SHP77 treated with DMSO at 0.1 percent for 48 hours (cell line): ENCODE data around the gene SMURF1.

Experiments
- DNase-seq: peaks from one replicate; lab custom pipeline; 2025; lab: John Stamatoyannopoulos, UW

SMURF1 gene

GRCh38 chr7:99005776-99006175 is 138.1 kb downstream of the SMURF1 start:
- no peak for DNase-seq

DNA sequence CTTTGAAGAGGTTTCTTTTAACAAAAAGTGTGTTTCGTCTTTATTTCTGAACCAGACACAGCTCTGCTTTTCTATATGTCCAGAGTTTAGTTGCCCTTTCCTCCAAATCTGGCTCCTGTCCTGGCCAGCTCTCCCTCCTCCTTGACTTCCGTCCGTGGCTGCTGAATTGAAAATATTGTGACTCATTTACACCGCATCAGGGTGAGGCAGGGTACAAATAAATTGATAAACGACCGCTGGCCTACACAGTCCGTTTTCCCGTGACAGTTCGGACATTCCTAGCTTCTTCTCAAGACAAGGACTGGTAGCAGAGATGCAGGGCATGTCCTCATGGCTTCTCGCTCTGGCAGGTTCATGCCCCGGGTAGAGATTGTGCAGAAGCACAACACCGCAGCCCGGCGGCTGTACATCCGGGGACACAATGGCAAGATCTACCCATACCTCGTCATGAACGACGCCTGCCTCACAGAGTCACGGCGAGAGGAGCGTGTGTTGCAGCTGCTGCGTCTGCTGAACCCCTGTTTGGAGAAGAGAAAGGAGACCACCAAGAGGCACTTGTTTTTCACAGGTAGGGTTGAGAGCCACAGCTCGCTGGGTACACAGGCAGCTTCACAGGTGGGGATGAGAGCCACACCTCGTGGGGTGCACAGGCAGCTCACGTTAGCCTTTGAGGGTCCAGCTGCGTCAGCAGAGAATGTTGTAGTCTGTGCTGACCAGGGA is 139.0 kb downstream of the SMURF1 start:
- no peak for DNase-seq

DNA sequence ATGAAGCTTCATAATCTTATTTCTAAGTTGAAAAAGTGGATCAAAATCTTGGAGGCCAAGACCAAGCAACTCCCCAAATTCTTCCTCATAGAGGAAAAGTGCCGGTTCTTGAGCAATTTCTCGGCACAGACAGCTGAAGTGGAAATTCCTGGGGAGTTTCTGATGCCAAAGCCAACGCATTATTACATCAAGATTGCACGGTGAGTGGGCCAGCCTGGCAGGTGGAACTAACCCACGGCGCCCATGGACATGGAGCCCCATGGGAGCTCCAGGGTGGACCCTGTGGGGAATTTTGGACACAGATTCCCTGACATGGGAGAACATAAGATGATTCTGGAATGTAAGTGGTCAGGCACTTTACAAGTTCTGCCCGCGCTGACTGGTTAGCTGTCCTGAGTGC is 139.7 kb downstream of the SMURF1 start:
- no peak for DNase-seq

DNA sequence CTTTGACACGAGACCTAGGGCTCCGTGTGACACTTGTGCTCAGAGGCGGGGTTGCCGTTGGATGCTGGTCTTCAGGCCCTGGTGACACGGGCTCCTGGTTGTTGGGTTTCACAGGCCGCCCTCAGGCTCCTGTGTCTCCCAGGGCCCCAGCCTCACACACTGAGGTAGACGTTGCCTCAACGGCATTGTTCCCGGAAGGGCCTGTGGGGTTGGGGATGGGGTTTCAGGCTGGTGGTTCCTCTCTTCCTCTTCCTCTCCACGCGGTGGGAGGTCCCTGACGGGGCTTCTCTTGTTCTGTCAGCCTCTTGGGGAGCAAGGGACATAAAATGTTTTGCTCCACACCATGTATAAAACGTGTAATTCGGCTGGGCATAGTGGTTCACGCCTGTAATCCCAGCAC is 140.5 kb downstream of the SMURF1 start:
- no peak for DNase-seq

DNA sequence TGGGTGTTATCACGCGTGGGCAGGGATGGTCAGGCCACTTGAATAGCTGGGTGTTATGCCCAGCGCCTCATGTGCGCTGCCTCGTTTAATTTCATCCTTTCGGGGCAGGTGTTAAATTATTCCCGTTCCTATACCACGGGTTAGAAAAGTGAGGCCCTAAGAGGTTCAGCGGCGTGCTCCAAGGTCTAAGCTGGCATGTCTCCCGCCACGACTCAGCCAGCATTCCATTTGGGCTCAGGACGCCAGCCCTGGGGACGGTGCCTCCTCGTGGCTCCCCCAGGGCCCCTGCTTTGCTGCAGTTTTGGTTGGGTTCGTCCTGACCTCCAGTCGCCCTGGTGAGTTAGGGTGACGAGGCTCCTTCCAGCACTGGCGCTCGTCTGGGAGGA is 141.1 kb downstream of the SMURF1 start:
- no peak for DNase-seq

- DNase-seq = no peak
Observed at GRCh38 chr7:99002148-99002826, 141.6 kb downstream of the SMURF1 start.

GRCh38 chr7:99001482-99002147 is 142.3 kb downstream of the SMURF1 start:
- DNase-seq = no peak

DNA sequence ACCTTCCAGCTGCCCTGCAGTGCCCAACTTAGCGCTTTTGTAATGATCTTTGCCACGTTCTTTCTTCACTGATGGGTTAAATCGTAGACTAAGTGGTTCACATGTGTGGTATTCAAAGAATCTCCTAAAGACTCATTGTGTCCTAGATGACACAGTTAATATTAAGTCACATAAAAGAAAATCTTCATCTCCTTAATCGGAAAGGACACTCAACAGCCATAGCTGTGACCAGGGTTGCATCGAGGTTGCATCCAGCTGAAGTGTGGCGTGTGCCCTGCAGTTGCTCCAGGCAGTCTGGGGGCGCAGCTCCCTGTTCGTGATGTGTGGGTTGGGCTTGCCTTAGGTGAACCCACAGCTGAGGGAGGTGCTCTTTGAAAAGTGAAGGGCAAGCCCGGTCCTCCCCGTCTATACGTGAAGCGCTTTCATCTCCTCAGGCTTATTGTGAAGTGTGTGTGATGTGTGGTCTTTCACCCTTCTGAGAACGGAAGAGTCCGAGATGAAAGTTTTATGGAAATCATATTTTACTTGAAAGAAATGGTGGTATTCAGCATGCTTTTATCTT is 142.9 kb downstream of the SMURF1 start:
- DNase-seq = no peak

GRCh38 chr7:99000196-99000903 is 143.6 kb downstream of the SMURF1 start:
- DNase-seq = no peak

GRCh38 chr7:98998821-98999725 is 144.8 kb downstream of the SMURF1 start:
- no peak for DNase-seq

GRCh38 chr7:98997846-98998245 is 146.1 kb downstream of the SMURF1 start:
- no peak for DNase-seq

DNA sequence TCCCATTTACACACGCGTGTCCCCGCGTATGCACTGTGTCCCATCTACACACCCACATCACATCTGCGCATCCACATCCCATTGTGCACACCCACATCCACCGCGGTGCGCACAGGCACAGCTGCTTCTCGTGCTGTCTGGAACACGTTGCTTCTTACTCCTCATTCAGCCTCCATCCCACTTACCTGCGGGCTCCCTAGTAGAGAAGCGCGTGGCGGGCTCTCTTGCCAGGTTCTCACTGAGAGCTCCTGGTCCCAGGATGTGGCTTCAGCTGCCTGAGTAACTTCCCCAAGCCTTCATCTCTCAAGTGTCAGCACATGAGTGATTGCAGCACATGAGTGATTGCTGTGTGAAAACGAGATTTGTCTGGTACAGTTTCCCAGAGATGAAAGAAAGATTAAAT is 147.8 kb downstream of the SMURF1 start:
- no peak for DNase-seq

DNA sequence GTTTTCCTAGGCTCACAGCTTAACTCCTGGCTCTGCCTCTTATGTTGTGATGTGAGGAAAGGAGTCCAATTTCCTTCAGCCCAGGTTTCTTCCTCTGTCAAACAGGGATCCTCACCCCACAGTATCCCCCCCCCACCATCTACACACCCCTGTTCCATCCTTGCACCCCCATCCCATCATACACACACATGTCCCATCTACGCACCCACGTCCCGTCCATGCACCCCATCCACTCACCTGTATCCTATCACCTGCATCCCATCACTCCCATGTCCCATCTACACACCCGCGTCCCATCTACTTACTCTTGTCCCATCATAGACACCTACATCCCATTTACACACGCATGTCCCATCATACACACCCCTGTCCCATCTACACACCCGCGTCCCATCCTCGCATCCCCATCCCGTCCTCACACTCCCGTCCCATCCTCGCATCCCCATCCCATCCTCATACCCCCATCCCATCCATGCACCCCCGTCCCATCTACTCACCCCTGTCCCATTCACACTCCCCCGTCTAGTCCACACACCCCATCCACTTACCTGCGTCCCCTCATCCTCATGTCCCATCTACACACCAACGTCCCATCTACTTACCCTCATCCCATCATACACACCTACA is 148.3 kb downstream of the SMURF1 start:
- no peak for DNase-seq

GRCh38 chr7:98995111-98995510 is 148.8 kb downstream of the SMURF1 start:
- DNase-seq = no peak

GRCh38 chr7:98994046-98994944 is 149.6 kb downstream of the SMURF1 start:
- no peak for DNase-seq

- no peak for DNase-seq
Observed at GRCh38 chr7:98993024-98993897, 150.6 kb downstream of the SMURF1 start.

- DNase-seq = no peak
Observed at GRCh38 chr7:98992076-98992475, 151.8 kb downstream of the SMURF1 start.

GRCh38 chr7:98991141-98991540 is 152.8 kb downstream of the SMURF1 start:
- DNase-seq = no peak

DNA sequence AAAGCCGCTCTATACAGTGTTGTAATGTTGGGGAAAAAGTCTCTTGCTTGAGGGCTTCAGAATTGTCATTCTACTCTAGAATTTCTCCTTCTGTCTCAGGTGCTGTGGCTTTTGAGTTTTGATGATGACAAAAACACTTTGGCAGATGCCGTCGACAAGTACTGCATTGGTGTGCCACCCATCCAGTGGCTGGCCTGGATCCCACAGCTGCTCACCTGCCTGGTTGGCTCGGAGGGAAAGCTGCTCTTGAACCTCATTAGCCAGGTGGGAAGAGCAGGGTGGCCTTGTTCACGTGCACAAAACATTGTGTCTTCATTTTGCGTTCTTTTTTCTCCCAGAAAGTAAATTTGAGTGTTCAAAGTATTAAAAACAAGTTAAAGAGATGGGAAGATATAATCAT is 153.6 kb downstream of the SMURF1 start:
- DNase-seq = no peak
